ENCODE measurements around the gene SOX15.

SOX15 gene

DNA sequence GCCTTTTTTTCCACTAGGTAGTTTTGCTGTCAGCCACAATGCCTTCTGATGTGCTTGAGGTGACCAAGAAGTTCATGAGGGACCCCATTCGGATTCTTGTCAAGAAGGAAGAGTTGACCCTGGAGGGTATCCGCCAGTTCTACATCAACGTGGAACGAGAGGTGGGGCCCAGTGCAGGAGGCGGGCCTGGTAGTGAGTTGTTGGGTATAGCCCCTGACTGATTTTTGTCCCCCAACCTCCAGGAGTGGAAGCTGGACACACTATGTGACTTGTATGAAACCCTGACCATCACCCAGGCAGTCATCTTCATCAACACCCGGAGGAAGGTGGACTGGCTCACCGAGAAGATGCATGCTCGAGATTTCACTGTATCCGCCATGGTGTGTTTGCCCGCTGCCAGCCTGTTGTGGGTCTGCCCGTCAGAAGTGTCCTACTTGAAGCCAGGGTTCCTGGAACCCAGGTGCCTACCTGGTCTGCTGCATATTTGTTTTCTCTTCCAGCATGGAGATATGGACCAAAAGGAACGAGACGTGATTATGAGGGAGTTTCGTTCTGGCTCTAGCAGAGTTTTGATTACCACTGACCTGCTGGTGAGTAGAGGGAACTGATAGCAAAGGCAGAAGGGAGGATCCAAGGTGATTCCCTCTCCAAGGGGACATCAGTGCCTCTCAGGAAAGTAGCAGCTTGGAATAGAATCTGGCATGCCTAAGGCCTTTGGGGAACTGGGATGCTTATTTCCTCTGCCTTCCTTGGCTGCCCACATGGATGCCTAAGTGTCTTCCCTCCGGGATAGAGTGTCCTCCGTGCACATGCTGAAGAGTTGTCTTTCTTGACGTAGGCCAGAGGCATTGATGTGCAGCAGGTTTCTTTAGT lies 12.3 kb downstream of the SOX15 start:
- DNase-seq (ENCODE audit: low spot score), result no peak

DNA sequence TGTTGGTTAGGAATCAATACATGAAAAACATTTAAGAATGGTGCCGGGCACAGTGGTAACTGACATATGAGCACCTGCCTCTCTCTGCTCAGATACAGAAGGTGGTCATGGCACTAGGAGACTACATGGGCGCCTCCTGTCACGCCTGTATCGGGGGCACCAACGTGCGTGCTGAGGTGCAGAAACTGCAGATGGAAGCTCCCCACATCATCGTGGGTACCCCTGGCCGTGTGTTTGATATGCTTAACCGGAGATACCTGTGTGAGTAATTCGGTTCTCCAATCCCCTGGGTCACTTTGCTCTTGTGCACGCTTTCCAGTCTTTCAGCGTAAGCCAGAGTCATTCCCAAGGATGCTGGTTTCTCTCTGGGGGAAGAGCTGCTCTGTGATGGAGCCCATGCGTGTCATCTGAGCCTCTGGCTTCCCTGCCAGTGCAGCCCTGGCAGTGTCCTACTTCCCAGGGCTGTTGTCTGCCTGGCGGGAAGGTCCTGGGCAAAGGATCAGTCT lies 13.4 kb downstream of the SOX15 start:
- DNase-seq (ENCODE audit: low spot score), result no peak

DNA sequence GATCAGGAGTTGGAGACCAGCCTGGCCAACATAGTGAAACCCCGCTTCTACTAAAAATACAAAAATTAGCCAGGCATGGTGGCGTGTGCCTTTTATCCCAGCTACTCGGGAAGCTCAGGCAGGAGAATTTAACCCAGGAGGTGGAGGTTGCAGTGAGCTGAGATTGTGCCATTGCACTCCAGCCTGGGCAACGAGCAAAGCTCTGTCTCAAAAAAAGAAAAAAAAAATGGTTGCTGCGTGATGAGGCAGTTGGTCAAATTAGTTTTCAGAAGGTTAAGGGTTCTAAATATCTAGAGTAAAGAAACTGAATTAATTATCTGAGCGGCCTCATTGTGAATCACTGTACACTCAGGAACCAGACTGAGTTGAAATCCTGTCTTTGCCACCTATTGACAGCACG lies 13.9 kb downstream of the SOX15 start:
- no peak for DNase-seq (ENCODE audit: low spot score)

DNA sequence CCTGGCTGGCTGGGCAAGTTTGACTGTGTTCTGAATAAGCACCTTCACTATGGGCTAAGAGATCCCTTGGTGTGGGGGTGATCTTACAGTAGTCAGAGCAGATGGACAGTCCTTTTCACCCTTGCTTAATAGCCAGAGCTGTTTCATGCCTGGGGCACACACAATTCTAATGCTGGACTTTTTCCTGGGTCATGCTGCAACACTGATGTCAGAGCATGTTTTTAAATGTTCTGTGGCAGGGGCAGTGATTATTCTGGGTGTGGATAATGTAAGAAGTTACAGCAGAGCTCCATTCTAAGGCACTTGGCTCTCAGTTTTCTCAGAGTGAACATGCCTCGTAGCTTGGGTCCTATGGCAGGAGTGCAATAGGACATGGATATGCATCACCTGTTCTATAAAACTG lies 14.4 kb downstream of the SOX15 start:
- no peak for DNase-seq (ENCODE audit: low spot score)

DNA sequence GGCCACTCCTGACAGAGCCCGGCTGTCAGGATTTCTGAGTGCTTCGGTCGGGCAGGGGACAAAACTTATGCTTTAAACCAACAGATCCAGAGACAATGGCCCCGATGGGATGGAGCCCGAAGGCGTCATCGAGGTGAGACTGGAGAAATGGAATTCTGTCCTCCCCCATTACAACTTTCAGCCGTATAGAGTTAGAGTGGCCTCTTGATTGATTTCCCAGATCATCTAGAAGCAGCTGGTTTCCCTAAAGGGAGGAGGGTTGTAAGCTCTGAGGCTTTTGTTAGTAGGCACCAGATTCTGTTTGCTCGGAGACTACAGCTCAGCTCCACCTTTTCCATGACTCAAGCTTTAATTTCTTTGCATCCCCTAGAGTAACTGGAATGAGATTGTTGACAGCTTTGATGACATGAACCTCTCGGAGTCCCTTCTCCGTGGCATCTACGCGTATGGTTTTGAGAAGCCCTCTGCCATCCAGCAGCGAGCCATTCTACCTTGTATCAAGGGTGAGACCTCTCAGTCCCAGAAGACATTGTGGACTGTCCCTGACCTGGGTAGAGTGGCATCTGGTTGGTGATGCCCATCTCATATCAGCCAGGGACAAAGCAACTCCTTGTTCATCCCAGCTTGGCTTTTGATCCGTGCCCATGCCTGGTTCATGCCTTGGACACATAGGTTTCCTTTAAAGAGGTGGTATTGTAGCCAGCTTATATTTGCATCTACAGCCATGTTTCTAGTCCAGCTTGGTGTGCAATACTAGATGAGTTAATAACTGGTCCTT lies 15.5 kb downstream of the SOX15 start:
- no peak for DNase-seq (ENCODE audit: low spot score)

DNA sequence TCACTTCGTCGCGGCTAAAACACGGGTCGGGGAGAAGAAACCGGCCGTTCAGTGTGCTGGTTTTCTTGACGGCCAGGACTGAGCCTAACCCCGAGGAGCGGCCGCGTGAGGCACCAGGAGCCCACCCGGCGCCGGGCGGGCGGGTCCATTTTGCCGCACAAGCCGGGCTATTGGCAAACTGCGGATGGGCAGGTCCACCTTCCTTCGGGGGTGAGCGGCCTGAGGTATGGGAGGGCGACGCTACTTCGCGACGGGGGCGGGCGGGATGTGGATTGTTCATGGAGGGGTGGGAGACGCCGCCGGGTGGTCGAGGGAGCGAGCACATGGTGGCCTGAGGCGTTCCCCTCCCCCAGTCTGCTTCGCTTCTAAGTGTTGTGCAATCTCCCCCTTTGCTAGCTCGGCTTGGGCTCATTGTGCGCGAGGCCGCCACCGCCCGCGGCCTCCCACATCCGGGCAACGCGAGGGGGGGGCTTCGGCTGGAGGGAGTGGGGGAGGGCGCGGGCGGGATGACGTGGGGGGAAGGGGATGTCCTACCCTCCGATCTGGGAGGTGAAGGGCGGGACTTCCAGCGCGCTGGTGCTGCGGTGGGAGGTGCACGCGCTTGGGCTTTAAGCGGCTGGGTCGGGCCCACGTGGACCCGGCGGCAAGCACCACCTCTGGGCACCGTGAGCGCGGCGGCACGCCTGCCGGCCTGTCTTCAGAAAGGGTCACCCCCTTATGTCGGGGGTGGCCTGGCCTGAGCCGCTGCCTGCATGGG lies 16.4 kb downstream of the SOX15 start:
- peak; percentile 94 for DNase-seq (ENCODE audit: low spot score)

DNA sequence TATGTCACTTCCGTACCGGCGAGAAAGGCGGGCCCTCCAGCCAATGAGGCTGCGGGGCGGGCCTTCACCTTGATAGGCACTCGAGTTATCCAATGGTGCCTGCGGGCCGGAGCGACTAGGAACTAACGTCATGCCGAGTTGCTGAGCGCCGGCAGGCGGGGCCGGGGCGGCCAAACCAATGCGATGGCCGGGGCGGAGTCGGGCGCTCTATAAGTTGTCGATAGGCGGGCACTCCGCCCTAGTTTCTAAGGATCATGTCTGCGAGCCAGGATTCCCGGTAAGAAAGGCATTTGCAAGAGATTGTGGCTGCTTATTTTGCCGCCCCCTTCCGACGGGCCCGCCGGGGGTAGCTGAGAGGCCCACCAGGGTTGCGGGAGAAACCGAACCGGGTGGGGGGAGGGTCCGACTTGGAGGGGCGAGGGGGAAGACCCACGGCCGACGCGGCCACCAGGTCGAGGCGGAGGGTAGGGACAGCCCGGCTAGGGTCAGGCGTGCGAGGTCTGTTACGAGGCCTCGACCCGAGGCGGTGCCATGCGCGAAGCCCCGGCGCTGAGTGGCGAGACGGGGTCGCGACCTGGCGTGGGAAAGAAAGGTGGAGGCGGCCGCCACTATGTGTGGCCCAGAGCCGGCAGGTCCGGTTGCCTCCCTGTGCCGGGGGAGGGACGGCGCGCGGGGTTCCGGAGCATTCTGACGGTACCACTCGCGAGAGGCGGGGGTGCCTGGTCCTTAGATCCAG lies 17.1 kb downstream of the SOX15 start:
- peak; percentile 99 for DNase-seq (ENCODE audit: low spot score)

DNA sequence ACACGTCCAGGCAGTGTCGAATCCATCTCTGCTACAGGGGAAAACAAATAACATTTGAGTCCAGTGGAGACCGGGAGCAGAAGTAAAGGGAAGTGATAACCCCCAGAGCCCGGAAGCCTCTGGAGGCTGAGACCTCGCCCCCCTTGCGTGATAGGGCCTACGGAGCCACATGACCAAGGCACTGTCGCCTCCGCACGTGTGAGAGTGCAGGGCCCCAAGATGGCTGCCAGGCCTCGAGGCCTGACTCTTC lies 17.6 kb downstream of the SOX15 start:
- DNase-seq (ENCODE audit: low spot score), result no peak

DNA sequence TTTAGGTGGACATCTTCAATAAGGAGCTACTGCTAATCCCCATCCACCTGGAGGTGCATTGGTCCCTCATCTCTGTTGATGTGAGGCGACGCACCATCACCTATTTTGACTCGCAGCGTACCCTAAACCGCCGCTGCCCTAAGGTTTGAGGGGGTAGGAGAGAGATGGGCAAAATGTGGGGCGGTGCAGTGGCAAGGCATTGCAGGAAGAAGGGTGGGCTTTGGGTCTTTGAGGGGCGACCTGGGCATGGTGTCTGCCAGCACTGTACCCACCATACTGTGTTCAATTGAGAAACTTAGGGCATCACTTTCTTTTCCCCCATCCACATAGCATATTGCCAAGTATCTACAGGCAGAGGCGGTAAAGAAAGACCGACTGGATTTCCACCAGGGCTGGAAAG lies 19.5 kb downstream of the SOX15 start:
- DNase-seq (ENCODE audit: low spot score), result no peak

DNA sequence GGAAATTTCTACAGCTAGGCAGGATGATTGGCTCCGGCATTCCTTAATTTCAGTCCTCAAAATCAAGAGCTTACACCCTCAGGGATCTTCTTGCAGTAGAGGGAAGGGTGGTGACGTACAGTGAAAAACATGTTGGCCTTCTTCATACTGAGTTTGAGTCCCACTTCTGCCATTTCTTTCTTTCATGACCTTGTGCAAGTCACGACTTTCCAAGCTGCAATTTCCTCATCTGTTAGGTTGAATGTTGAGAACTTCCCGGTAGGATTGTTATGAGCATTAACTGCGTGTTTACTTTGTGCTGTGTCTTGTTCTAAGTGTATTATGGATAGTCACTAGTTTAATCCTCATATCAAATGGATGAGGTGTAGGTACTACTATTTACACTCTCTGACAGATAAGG lies 20.3 kb downstream of the SOX15 start:
- no peak for DNase-seq (ENCODE audit: low spot score)

DNA sequence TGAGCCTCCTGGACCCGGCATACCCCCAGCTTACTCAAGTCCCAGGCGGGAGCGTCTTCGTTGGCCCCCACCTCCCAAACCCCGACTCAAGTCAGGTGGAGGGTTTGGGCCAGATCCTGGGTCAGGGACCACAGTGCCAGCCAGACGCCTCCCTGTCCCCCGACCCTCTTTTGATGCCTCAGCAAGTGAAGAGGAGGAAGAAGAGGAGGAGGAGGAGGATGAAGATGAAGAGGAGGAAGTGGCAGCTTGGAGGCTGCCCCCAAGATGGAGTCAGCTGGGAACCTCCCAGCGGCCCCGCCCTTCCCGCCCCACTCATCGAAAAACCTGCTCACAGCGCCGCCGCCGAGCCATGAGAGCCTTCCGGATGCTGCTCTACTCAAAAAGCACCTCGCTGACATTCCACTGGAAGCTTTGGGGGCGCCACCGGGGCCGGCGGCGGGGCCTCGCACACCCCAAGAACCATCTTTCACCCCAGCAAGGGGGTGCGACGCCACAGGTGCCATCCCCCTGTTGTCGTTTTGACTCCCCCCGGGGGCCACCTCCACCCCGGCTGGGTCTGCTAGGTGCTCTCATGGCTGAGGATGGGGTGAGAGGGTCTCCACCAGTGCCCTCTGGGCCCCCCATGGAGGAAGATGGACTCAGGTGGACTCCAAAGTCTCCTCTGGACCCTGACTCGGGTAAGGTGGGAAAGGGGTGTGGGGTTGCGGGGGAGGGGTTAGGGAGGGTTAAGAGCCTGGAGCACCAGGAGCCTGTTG lies 26.6 kb downstream of the SOX15 start:
- DNase-seq (ENCODE audit: low spot score), result no peak

DNA sequence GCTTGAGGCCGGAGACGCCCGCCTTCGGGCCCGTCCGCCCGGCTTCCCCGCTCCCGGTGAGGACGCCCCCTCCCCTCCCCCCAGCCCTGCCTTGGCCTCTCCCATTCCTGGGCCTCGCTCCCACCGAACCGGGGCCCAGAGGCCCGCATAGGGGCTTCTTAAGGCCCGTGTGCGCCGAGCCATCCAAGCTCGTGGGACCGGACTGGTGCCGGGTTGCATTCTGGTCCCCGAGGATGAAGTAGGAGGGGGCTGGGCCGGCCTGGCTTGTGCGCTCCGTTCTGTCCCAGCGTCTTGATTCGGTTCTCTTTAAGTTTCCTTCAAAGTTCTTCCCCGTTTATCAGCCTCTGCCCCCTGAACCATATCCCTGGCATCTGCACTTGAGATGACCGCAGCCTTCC lies 27.7 kb downstream of the SOX15 start:
- no peak for DNase-seq (ENCODE audit: low spot score)

DNA sequence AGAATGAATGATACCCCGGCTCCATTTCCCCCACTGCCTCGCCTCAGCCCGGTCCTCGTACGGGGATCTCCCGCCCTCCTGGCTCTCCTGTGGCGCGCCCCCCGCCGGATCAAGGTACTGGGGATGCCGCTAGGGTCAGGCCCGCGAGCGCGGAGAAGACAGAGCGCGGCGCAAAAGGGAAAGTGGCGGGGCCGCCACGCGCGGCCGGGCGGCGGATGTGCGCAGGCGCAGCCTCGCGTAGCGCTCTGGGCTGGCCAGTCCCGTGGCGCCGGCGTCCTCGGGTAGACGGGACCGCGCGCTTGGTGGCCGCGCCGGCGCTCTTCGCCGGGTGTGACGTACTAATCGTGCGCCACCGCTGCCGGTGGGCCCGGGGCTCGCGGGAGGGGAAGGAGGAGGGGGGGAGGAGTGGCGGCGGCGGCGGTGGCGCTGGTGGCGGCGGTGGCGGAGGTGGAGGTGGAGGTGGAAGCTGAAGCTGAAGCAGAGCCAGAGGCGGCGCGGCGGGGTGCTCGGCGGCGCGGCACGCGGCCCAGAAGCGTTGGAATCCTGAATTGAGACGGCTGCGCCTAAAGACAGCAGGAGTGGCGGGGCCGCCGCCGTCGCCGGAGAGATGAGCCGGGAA lies 28.2 kb downstream of the SOX15 start, which contains the start of gene SENP3:
SENP3 (plus strand) TSS at position 331 of the 619 bp plus-strand sequence. CDS start 1,158 bp downstream, outside the sequence.
- DNase-seq (ENCODE audit: low spot score), result peak; percentile 99

DNA sequence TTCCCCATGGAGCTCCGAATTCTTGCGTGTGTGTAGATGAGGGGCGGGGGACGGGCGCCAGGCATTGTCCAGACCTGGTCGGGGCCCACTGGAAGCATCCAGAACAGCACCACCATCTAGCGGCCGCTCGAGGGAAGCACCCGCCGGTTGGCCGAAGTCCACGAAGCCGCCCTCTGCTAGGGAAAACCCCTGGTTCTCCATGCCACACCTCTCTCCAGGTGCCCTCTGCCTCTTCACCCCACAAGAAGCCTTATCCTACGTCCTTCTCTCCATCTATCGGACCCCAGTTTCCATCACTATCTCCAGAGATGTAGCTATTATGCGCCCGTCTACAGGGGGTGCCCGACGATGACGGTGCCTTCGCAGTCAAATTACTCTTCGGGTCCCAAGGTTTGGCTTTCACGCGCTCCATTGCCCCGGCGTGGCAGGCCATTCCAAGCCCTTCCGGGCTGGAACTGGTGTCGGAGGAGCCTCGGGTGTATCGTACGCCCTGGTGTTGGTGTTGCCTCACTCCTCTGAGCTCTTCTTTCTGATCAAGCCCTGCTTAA lies 28.8 kb downstream of the SOX15 start:
- DNase-seq (ENCODE audit: low spot score), result peak; percentile 92

DNA sequence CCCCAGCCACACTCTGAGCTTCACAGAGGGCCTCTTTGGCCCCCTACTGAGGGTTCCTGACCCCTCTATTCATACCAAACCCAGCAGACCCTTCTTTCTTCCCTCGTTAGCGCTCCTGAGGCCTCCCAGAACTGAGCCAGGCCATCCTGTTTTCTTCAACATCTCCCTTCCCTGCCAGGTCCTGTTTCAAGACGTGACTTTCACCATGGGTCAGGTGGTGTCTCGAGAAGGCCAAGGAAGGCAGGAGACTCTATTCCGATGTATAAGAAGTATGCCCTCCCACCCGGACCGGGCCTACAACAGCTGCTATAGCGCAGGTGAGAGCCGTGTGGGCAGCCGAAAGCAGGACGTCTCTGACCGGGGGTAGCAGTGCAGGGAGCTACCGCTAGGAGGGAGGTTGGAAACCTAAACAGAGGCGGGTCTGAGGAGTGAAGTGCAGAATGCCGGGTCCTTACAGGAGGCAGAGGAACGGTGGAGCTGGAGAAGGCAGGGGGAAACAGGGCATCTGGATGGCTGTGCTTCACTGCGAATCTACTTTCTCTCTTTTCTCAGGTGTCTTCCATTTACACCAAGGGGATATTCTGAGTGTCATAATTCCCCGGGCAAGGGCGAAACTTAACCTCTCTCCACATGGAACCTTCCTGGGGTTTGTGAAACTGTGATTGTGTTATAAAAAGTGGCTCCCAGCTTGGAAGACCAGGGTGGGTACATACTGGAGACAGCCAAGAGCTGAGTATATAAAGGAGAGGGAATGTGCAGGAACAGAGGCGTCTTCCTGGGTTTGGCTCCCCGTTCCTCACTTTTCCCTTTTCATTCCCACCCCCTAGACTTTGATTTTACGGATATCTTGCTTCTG lies 29.5 kb downstream of the SOX15 start:
- DNase-seq (ENCODE audit: low spot score), result peak; percentile 80

DNA sequence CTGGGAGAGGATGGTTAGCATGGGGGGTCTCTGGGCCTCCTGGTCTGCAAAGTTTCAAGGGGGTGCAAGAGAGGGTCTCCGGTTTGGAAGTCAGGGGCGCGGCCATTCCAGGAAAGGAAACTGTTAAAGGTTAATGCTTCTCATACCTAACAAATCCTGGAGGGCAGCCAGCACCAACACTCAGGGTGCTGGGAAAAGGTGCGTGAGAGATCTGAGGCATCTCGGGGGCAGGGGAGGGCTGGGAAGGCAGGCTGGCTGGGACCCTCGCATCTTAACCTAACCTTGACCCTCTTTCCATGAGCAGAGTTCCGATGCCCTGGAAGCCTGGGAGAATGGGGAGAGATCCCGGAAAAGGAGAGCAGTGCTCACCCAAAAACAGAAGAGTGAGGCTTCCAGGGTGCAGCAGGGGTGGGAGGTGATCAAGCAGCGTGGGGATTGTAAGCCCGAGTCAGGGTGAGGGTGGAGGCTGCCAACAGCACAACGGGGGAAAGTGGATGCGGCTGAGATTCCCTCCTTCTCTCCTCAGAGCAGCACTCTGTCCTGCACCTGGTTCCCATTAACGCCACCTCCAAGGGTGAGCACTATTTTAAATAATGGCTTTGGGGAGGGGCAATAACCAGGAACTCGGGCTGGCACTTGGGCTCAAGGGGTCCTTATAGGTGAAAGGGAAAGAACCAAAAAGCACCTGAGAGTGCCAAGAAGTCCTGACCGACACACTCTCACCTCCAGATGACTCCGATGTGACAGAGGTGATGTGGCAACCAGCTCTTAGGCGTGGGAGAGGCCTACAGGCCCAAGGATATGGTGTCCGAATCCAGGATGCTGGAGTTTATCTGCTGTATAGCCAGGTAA lies 30.3 kb downstream of the SOX15 start:
- DNase-seq (ENCODE audit: low spot score), result no peak

DNA sequence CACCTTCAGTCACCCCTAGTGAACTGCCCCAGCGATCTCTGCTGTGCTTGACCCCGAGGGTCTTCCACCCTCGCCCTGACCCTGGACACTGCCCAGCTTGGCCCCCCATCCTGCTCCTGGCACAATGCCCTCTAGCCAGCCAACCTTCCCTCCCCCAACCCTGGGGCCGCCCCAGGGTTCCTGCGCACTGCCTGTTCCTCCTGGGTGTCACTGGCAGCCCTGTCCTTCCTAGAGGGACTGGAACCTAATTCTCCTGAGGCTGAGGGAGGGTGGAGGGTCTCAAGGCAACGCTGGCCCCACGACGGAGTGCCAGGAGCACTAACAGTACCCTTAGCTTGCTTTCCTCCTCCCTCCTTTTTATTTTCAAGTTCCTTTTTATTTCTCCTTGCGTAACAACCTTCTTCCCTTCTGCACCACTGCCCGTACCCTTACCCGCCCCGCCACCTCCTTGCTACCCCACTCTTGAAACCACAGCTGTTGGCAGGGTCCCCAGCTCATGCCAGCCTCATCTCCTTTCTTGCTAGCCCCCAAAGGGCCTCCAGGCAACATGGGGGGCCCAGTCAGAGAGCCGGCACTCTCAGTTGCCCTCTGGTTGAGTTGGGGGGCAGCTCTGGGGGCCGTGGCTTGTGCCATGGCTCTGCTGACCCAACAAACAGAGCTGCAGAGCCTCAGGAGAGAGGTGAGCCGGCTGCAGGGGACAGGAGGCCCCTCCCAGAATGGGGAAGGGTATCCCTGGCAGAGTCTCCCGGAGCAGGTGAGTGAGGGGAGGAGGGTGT lies 31.2 kb downstream of the SOX15 start, which contains the start of gene TNFSF13:
TNFSF13 (plus strand) TSS at position 207 of the 776 bp plus-strand sequence; CDS start at position 497, 290 bp downstream.
- no peak for DNase-seq (ENCODE audit: low spot score)
